K562 (cell line): Measurements from ENCODE around the gene TNPO2. TPM values are rescaled to one million over a fixed set of nuclear protein-coding genes. Genes with fewer than 3 reads are reported as not detected.

Source experiments
- ADNP ChIP-seq: fragments of 200-800 bp; sonication (Bioruptor generic); IDR thresholded peaks from 2 replicates; pipeline ENCODE4 v1.6.1; 2016; ENCODE audit warnings: missing genetic modification characterization, missing compliant biosample characterization
- ATF3 ChIP-seq, 2 experiments: fragments of 450-650 bp in 1 of 2; sonication (generic) in 1 of 2; formaldehyde crosslinking in 1 of 2; IDR thresholded peaks in 1 of 2; conservative IDR thresholded peaks in 1 of 2; 2 replicates each; pipeline versions ENCODE4 v1.6.1 to v1.8.1; 2016 to 2023; ENCODE audit warnings: mild to moderate bottlenecking in 2 of 2, moderate library complexity in 2 of 2, inconsistent platforms in 1 of 2, missing genetic modification reagents in 1 of 2
- ETV5 ChIP-seq: sonication (generic); formaldehyde crosslinking; IDR thresholded peaks from 2 replicates; pipeline ENCODE4 v1.4.0; 2020; ENCODE audit warnings: low read depth, mild to moderate bottlenecking, missing genetic modification reagents
- ILF3 ChIP-seq: fragments of 450-650 bp; IDR thresholded peaks from 2 replicates; pipeline ENCODE4 v1.6.1; 2018; ENCODE audit warnings: antibody characterized with exemption, mild to moderate bottlenecking, moderate library complexity, borderline replicate concordance
- KLF1 ChIP-seq: fragments of 450-650 bp; IDR thresholded peaks from 2 replicates; pipeline ENCODE4 v1.6.1; 2016; ENCODE audit warnings: missing genetic modification characterization, missing compliant biosample characterization
- MAFK ChIP-seq: IDR thresholded peaks from 2 replicates; pipeline ENCODE4 v1.6.1; 2011; ENCODE audit warnings: low read length, improper control_type of control experiment
- MXI1 ChIP-seq: IDR thresholded peaks from 2 replicates; pipeline ENCODE4 v1.6.1; 2011; ENCODE audit warnings: low read depth, mild to moderate bottlenecking, improper control_type of control experiment, low read length
- NFE2L1 ChIP-seq: fragments of 450-650 bp; IDR thresholded peaks from 2 replicates; pipeline ENCODE4 v1.6.1; 2016; ENCODE audit warnings: missing genetic modification characterization, low read depth, mild to moderate bottlenecking, missing compliant biosample characterization, moderate library complexity, borderline replicate concordance
- NRF1 ChIP-seq, 2 experiments: fragments of 450-650 bp; IDR thresholded peaks in 1 of 2; conservative IDR thresholded peaks in 1 of 2; 2 replicates each; pipeline ENCODE4 v1.6.1; 2014; ENCODE audit warnings: mild to moderate bottlenecking in 2 of 2
- POLR2AphosphoS5 ChIP-seq: IDR thresholded peaks from 2 replicates; pipeline ENCODE4 v1.6.1; 2011; ENCODE audit warnings: mild to moderate bottlenecking, low read depth, low read length, moderate library complexity; ENCODE audit not compliant: control insufficient read depth, insufficient read depth
- POLR2G ChIP-seq: fragments of 200-400 bp; formaldehyde crosslinking; IDR thresholded peaks from 2 replicates; pipeline ENCODE4 v1.6.1; 2017; ENCODE audit warnings: low read depth, mild to moderate bottlenecking, antibody characterized with exemption, low read length, moderate library complexity
- SAFB ChIP-seq: fragments of 200-400 bp; formaldehyde crosslinking; IDR thresholded peaks from 2 replicates; pipeline ENCODE4 v1.6.1; 2017; ENCODE audit warnings: low read depth, low read length, borderline replicate concordance
- SP1 ChIP-seq: sonication (generic); formaldehyde crosslinking; IDR thresholded peaks from 2 replicates; pipeline ENCODE4 v1.8.1; 2022; ENCODE audit warnings: mild to moderate bottlenecking, missing genetic modification reagents
- ZNF584 ChIP-seq: fragments of 200-800 bp; sonication (Bioruptor generic); IDR thresholded peaks from 2 replicates; pipeline ENCODE4 v1.6.1; 2016; ENCODE audit warnings: low read depth, mild to moderate bottlenecking, missing genetic modification characterization, missing compliant biosample characterization
- ZNF75A ChIP-seq: fragments of 450-650 bp; formaldehyde crosslinking; IDR thresholded peaks from 2 replicates; pipeline ENCODE4 v1.4.0; 2020; ENCODE audit warnings: mild to moderate bottlenecking
- polyA plus RNA-seq, 8 experiments: library from polyadenylated mRNA; depleted of rRNA in 4 of 8; stranded (reverse) in 5 of 8; unstranded in 3 of 8; fragments of >200 nt; fragmentation: Nextera tagmentation in 2 of 8; fragmentation: Illumina TruSeq in 1 of 8; extraction: Ambion mirVana in 2 of 8; extraction: Trizol in 1 of 8; gene quantifications; 2 replicates each; pipeline versions ENCODE4 v1.2.1 to v1.2.3, GENCODE V29; 2011 to 2014; ENCODE audit warnings: inconsistent platforms in 1 of 8, missing spikeins in 1 of 8
- total RNA-seq, 7 experiments: library from RNA; depleted of rRNA in 6 of 7; stranded (reverse); fragments of >200 nt in 6 of 7; fragmentation: Illumina TruSeq in 2 of 7; extraction: Trizol in 2 of 7; gene quantifications; 2 replicates each; pipeline versions ENCODE4 v1.2.1 to v1.2.3, GENCODE V29; 2011 to 2021; ENCODE audit warnings: low replicate concordance in 1 of 7
- TF ChIP-seq, protein P1 (sequence below): fragments of 450-650 bp; IDR thresholded peaks from 2 replicates; pipeline ENCODE4 v1.6.1; 2016; ENCODE audit warnings: borderline replicate concordance
- TF ChIP-seq, protein P2 (sequence below): sonication (generic); formaldehyde crosslinking; IDR thresholded peaks from 2 replicates; pipeline ENCODE4 v1.8.1; 2023; ENCODE audit warnings: mild to moderate bottlenecking, missing genetic modification reagents
- TF ChIP-seq, protein P3 (sequence below), 2 experiments: fragments of 450-650 bp; conservative IDR thresholded peaks; 2 replicates each; pipeline ENCODE4 v1.6.1; 2017; ENCODE audit warnings: mild to moderate bottlenecking in 2 of 2, moderate library complexity in 2 of 2

Gene TNPO2
- total and polyA plus RNA-seq, 9 of the 15 experiments (the other 6 are each of a cell fraction or from before 2014, with no cell fraction given) = 6.0 to 126 (median 53.8) TPM

GRCh38 chr19:12696366-12697335 is 27.1 kb downstream of the TNPO2 start, which contains the start of gene FBXW9 (continued):
- TF ChIP-seq, protein P1, sequence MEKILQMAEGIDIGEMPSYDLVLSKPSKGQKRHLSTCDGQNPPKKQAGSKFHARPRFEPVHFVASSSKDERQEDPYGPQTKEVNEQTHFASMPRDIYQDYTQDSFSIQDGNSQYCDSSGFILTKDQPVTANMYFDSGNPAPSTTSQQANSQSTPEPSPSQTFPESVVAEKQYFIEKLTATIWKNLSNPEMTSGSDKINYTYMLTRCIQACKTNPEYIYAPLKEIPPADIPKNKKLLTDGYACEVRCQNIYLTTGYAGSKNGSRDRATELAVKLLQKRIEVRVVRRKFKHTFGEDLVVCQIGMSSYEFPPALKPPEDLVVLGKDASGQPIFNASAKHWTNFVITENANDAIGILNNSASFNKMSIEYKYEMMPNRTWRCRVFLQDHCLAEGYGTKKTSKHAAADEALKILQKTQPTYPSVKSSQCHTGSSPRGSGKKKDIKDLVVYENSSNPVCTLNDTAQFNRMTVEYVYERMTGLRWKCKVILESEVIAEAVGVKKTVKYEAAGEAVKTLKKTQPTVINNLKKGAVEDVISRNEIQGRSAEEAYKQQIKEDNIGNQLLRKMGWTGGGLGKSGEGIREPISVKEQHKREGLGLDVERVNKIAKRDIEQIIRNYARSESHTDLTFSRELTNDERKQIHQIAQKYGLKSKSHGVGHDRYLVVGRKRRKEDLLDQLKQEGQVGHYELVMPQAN = peak; percentile 99; the same call in 1 of the 2 replicates
- peak; percentile 66; the same call in 1 of the 2 replicates for TF ChIP-seq ETV5
- peak; percentile 52; the same call in 1 of the 2 replicates for TF ChIP-seq ADNP (tag)
- TF ChIP-seq KLF1 = peak; percentile 59; the same call in 1 of the 2 replicates
- TF ChIP-seq ATF3 (IDR thresholded peaks at IDR 0.05) = 0 out of 2 replicates have a peak, but pooled peaks have one; percentile 7
- no peak for TF ChIP-seq ATF3 (CRISPR knock-in tag; conservative IDR thresholded peaks at IDR 0.05)
- TF ChIP-seq SP1 (CRISPR knock-in tag) = 0 out of 2 replicates have a peak, but pooled peaks have one; percentile 53
- TF ChIP-seq SAFB = no peak
- TF ChIP-seq NRF1 (conservative IDR thresholded peaks at IDR 0.05 in 1 of 2, IDR thresholded peaks at IDR 0.05 in 1 of 2) = peak; percentile 58 to 70; a peak in 3 of 4 replicates
- TF ChIP-seq, protein P2, sequence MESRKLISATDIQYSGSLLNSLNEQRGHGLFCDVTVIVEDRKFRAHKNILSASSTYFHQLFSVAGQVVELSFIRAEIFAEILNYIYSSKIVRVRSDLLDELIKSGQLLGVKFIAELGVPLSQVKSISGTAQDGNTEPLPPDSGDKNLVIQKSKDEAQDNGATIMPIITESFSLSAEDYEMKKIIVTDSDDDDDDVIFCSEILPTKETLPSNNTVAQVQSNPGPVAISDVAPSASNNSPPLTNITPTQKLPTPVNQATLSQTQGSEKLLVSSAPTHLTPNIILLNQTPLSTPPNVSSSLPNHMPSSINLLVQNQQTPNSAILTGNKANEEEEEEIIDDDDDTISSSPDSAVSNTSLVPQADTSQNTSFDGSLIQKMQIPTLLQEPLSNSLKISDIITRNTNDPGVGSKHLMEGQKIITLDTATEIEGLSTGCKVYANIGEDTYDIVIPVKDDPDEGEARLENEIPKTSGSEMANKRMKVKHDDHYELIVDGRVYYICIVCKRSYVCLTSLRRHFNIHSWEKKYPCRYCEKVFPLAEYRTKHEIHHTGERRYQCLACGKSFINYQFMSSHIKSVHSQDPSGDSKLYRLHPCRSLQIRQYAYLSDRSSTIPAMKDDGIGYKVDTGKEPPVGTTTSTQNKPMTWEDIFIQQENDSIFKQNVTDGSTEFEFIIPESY = 0 out of 2 replicates have a peak, but pooled peaks have one; percentile 40
- TF ChIP-seq, protein P3, sequence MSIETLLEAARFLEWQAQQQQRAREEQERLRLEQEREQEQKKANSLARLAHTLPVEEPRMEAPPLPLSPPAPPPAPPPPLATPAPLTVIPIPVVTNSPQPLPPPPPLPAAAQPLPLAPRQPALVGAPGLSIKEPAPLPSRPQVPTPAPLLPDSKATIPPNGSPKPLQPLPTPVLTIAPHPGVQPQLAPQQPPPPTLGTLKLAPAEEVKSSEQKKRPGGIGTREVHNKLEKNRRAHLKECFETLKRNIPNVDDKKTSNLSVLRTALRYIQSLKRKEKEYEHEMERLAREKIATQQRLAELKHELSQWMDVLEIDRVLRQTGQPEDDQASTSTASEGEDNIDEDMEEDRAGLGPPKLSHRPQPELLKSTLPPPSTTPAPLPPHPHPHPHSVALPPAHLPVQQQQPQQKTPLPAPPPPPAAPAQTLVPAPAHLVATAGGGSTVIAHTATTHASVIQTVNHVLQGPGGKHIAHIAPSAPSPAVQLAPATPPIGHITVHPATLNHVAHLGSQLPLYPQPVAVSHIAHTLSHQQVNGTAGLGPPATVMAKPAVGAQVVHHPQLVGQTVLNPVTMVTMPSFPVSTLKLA (conservative IDR thresholded peaks at IDR 0.05) = peak; percentile 72 to 90; a peak in 3 of 4 replicates
- TF ChIP-seq MXI1 = peak; percentile 76
- no peak for TF ChIP-seq ILF3
- TF ChIP-seq POLR2AphosphoS5 = peak; percentile 86
- no peak for TF ChIP-seq ZNF584
- TF ChIP-seq POLR2G = peak; percentile 85
- no peak for TF ChIP-seq ZNF75A (CRISPR knock-in tag)
- TF ChIP-seq NFE2L1 = no peak
- peak; percentile 29; the same call in 1 of the 2 replicates for TF ChIP-seq MAFK
